Measurements from ENCODE around the gene GKN1.

The GKN1 gene

GRCh38 chr2:69007169-69007568 lies 32.7 kb downstream of the GKN1 start:
- no peak for DNase-seq (ENCODE audit: low read depth, low spot score)

- no peak for DNase-seq (ENCODE audit: low read depth, low spot score)
Measured at GRCh38 chr2:69007603-69008002, 33.2 kb downstream of the GKN1 start.

DNA sequence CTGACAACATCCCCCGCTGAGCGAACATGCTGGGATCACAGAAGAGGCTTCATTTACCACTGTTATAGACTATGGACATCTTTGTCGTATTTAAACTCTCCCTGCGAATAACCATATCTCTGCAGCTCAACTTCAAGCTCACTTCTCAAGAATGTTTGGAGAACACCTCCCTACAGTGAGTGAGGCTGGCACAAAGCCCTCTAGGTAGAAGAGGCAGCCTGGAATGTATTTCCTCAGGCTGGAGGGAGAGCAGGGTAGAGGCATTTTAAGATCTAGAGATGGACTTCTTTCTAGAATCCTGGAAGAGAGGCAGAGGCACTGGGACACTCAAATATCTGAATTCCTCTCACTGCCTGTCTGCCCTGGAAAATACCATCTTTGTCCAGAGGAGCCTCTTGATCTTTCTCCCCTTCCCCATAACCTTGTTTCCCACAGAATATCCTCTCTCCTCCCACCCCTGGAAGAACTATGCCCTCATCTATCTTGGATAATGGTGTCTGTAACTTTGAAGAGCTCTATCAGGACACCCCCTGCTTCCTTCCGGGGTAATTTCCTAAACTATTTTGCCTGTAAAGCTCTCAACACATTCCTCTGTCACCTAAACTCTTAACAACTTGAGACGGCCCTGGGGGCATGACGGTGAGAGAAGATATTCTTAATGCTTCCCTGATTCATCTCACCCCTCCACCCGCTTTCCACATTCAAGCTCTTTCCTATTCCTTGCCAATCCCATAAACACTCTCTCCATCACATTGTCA lies 36.2 kb downstream of the GKN1 start:
- DNase-seq (ENCODE audit: low read depth, low spot score) = peak; percentile 58

DNA sequence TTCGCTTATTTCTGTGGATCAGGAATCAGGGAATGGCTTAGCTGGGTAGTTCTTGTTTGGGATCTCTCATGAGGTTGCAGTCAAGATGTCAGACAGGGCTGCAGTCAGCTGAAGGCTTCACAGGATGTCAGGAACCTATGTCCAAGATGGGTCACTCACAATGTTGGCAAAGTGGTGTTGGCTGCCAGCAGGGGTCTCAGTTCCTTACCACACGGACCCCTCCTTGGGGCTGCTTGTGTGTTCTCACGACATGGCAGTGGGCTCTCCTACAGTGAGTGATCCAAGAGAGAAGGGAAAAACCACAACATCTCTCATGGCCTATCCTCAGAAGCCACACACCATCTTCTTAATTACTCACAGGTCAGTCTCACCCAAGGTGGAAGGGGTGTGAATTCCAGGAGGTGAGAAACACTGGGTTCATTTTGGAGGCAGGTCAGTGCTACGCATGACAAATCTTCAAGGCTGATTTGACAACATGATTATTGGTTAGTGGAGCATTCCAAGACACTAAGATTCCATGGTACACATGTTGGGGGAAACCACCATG lies 37.2 kb downstream of the GKN1 start:
- no peak for DNase-seq (ENCODE audit: low read depth, low spot score)

GRCh38 chr2:69012310-69013141 lies 38.1 kb downstream of the GKN1 start:
- peak; percentile 22 for DNase-seq (ENCODE audit: low read depth, low spot score)

DNA sequence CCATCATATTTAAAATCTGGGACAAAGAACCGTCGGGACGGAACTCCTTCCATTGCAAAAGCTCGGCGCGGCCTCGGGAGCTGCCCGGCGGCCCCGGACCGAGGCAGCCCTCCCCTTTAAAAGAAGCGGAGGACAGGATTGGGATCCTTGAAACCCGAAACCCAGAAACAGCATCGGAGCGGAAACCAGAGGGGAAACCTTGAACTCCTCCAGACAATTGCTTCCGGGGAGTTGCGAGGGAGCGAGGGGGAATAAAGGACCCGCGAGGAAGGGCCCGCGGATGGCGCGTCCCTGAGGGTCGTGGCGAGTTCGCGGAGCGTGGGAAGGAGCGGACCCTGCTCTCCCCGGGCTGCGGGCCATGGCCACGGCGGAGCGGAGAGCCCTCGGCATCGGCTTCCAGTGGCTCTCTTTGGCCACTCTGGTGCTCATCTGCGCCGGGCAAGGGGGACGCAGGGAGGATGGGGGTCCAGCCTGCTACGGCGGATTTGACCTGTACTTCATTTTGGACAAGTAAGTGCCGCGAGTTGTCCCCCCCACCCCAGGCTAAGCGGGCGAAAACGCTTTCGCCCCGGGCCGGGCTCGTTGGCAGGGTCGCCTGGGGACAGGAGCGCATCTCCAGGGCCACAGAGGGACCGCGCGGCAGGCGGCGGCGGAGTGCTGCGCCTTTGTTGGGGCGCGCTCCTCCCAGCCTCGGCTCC lies 38.9 kb downstream of the GKN1 start, which contains the start of gene ANTXR1:
ANTXR1 (plus strand) TSS at position 38 of the 698 bp plus-strand sequence; CDS start at position 359, 321 bp downstream.
- peak; percentile 70 for DNase-seq (ENCODE audit: low read depth, low spot score)

DNA sequence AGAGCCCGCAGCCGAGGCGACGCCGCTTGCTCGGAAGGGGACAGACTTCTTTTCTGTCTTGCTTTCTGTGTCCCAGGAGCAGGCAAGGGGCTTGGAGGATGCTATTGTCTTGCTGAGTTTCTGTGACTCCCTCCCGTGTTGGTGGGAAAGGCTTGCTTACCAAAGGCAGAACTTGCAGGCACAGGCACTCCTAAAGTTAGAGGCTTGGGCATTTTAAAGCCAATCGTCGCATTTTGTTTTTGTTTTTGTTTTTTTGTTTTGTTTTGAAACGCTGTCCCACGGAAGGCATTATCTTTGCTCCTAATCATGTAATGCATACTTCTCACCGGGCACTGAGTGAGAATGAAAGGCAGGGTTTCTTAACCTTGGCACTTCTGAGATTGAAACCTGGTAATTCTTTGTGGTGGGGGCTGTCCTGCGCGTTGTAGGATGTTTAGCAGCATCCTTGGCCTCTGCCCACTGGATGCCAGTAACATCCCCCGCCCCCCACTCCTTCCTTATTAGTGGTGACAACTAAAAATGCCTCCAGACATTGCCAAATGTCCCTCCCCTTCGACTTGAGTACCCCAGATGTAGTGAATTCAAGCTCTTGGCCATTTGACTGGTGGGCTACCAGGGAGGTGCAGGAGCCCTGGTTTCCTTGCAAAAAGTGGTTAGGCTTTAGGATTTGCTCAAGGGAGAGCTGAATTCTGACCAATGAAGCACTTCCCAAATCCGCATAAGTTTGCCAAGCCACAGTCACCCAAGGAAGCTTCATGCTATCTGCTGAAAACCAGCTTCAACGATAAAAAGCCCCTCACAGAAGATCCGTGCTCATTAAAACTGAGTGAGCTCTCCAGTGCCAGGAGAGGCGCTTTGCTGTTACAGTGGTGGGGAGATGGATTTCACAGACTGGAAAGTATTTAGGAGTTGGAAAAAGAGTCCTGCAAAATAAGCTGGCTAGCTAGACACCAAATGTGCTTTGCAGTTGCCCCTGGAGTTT lies 39.7 kb downstream of the GKN1 start:
- DNase-seq (ENCODE audit: low read depth, low spot score) = peak; percentile 34

GRCh38 chr2:69017080-69017479 lies 42.6 kb downstream of the GKN1 start:
- peak; percentile 27 for DNase-seq (ENCODE audit: low read depth, low spot score)

GRCh38 chr2:69017835-69018234 lies 43.4 kb downstream of the GKN1 start:
- no peak for DNase-seq (ENCODE audit: low read depth, low spot score)

DNA sequence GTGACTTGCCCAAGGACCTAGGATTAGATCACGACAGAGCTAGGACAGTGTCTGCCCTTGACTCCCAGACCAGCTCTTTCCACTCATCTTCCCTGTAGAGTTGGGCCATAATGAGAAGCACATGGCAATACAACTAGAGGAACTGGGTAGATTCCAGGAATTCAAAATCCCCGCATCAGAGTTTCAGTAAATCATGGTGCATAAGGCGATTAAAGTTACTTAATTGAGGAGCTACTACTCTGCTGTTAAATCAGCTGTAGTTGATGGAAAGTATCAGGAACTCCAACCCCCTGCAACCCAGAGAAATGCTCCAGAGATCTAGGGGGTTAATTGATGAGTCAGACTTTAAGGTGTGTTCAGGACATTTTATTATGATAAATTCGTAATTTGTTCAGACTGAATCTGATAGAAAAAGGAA lies 44.3 kb downstream of the GKN1 start:
- no peak for DNase-seq (ENCODE audit: low read depth, low spot score)

DNA sequence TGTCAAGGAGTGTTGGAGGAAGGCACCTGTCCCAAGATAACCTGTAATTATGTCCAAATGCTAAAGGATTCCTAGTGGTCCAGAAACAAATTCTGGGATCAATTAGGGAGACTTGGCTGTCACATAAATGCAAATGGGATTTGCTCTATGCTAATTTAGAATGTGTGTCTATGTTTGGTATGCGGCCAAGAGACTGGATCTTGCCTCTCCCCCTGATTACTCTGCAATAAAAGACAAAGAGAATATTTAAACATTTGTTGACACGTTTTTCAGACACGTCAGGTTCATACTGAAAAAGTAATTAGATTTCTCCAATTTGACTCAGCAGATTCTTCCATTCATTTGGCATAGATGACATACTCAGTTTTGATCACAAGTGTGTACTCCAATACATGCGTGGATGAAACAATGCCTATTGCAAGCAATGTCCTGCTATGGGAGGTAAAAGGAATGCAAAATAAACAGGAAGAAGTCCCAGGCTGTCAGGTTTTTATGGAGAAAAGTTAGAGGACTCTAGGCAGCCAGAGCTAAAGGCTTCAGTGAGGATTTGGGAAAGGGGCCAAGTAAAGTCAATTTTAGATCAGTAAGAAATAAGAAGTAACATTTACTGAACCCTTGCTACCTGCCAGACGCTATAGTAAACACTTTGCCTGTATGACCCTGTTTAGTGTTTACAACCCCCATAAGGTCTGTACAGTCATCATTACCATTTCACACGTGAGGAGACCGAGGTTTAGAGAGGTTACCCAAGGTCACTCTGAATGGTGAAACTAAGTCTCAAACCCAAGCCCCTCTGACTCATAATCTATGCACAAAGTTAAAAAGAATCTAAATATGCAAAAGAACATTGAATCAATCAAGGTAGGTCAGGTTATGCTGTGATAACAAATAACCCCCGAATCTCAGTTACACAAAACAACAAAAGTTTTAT lies 46.3 kb downstream of the GKN1 start:
- DNase-seq (ENCODE audit: low read depth, low spot score) = no peak

DNA sequence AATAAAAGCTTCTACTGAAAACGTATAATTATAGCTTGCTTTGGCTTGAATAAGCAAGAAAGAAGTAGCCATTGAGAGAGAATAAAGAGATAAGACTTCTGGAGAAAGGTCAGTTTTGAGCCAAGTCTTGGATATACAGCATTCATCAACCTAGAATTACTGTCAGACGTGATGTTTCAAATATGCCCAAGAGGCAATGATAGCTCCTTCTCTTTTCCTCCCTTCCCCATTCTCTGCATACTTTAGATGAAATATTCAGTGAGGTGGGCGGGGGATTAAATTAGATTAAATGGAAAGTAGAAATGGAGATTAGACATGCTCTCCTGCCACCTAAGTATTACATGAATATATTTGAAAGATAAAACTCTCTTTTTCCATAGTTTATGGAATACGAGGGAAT lies 47.3 kb downstream of the GKN1 start:
- no peak for DNase-seq (ENCODE audit: low read depth, low spot score)

- no peak for DNase-seq (ENCODE audit: low read depth, low spot score)
Measured at GRCh38 chr2:69022548-69022947, 48.1 kb downstream of the GKN1 start.

GRCh38 chr2:69023236-69023635 lies 48.8 kb downstream of the GKN1 start:
- no peak for DNase-seq (ENCODE audit: low read depth, low spot score)

GRCh38 chr2:69026026-69026425 lies 51.6 kb downstream of the GKN1 start:
- DNase-seq (ENCODE audit: low read depth, low spot score) = no peak

GRCh38 chr2:69026691-69027459 lies 52.4 kb downstream of the GKN1 start:
- DNase-seq (ENCODE audit: low read depth, low spot score) = no peak
